IMR-90 (cell line): ENCODE measurements around the gene GANC.

Experiments used
- BHLHE40 ChIP-seq: fragments of 150-350 bp; IDR thresholded peaks from 2 replicates; pipeline ENCODE4 v1.6.1; 2016; ENCODE audit warnings: mild to moderate bottlenecking, low read depth, low read length
- CEBPB ChIP-seq: IDR thresholded peaks from 2 replicates; pipeline ENCODE4 v1.6.1; 2012; ENCODE audit warnings: low read depth, low read length, improper control_type of control experiment
- FOS ChIP-seq: fragments of 150-350 bp; IDR thresholded peaks from 2 replicates; pipeline ENCODE4 v1.6.1; 2016; ENCODE audit warnings: low read depth, low read length
- MAZ ChIP-seq: IDR thresholded peaks from 2 replicates; pipeline ENCODE4 v1.6.1; 2012; ENCODE audit warnings: low read depth, mild to moderate bottlenecking, low read length, improper control_type of control experiment, moderate library complexity, borderline replicate concordance
- MXI1 ChIP-seq: IDR thresholded peaks from 2 replicates; pipeline ENCODE4 v1.6.1; 2012; ENCODE audit warnings: low read depth, mild to moderate bottlenecking, low read length, moderate library complexity, borderline replicate concordance
- NFE2L2 ChIP-seq: fragments of 150-350 bp; IDR thresholded peaks from 2 replicates; pipeline ENCODE4 v1.6.1; 2016; ENCODE audit warnings: low read depth, mild to moderate bottlenecking, low read length
- POLR2A ChIP-seq: IDR thresholded peaks from 2 replicates; pipeline ENCODE4 v1.6.1; 2012; ENCODE audit warnings: mild to moderate bottlenecking, low read depth, low read length
- RAD21 ChIP-seq: IDR thresholded peaks from 2 replicates; pipeline ENCODE4 v1.6.1; 2012; ENCODE audit warnings: low read length, improper control_type of control experiment
- RCOR1 ChIP-seq: IDR thresholded peaks from 2 replicates; pipeline ENCODE4 v1.6.1; 2012; ENCODE audit warnings: mild to moderate bottlenecking, low read length, improper control_type of control experiment; ENCODE audit not compliant: insufficient replicate concordance
- RFX5 ChIP-seq: IDR thresholded peaks from 2 replicates; pipeline ENCODE4 v1.8.0; 2012; ENCODE audit warnings: low read depth, mild to moderate bottlenecking, low read length, moderate library complexity
- SMC3 ChIP-seq: fragments of 150-350 bp; IDR thresholded peaks from 2 replicates; pipeline ENCODE4 v1.6.1; 2016; ENCODE audit warnings: low read depth, mild to moderate bottlenecking, antibody characterized with exemption, low read length, moderate library complexity
- TF ChIP-seq, protein P1 (sequence below): conservative IDR thresholded peaks from 2 replicates; pipeline ENCODE4 v1.5.1; 2012; ENCODE audit warnings: mild to moderate bottlenecking, low read depth, low read length, improper control_type of control experiment
- TF ChIP-seq, protein P2 (sequence below): fragments of 150-350 bp; IDR thresholded peaks from 2 replicates; pipeline ENCODE4 v1.6.1; 2016; ENCODE audit warnings: low read depth, mild to moderate bottlenecking, low read length, moderate library complexity, borderline replicate concordance
- TF ChIP-seq, protein P3 (sequence below): fragments of 150-350 bp; IDR thresholded peaks from 2 replicates; pipeline ENCODE4 v1.6.1; 2017; ENCODE audit warnings: mild to moderate bottlenecking, antibody characterized with exemption, low read length, low read depth

DNA sequence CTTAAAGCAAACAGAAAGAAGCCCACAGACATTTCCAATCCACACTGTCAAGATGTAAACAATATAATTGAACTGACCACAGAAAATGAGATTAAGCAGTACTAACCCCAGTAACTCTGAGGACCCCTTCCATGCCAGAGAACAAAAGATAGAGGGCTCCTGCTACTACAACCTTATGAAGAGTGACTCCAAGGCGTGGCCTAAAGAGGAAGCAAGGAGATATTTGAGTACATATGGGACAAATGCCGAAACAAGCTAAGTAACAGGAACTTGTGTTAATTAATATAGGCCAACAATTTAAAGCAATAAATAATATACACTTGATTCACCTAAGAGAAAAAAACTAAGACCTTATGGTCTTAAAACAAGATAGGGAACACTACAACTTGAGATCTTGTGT, 39.9 kb upstream of the GANC start:
- TF ChIP-seq, protein P1, sequence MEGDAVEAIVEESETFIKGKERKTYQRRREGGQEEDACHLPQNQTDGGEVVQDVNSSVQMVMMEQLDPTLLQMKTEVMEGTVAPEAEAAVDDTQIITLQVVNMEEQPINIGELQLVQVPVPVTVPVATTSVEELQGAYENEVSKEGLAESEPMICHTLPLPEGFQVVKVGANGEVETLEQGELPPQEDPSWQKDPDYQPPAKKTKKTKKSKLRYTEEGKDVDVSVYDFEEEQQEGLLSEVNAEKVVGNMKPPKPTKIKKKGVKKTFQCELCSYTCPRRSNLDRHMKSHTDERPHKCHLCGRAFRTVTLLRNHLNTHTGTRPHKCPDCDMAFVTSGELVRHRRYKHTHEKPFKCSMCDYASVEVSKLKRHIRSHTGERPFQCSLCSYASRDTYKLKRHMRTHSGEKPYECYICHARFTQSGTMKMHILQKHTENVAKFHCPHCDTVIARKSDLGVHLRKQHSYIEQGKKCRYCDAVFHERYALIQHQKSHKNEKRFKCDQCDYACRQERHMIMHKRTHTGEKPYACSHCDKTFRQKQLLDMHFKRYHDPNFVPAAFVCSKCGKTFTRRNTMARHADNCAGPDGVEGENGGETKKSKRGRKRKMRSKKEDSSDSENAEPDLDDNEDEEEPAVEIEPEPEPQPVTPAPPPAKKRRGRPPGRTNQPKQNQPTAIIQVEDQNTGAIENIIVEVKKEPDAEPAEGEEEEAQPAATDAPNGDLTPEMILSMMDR, result no peak
- no peak for TF ChIP-seq CEBPB
- TF ChIP-seq POLR2A, result no peak
- TF ChIP-seq RFX5, result no peak
- TF ChIP-seq, protein P2, sequence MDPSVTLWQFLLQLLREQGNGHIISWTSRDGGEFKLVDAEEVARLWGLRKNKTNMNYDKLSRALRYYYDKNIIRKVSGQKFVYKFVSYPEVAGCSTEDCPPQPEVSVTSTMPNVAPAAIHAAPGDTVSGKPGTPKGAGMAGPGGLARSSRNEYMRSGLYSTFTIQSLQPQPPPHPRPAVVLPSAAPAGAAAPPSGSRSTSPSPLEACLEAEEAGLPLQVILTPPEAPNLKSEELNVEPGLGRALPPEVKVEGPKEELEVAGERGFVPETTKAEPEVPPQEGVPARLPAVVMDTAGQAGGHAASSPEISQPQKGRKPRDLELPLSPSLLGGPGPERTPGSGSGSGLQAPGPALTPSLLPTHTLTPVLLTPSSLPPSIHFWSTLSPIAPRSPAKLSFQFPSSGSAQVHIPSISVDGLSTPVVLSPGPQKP, result no peak
- TF ChIP-seq RAD21, result no peak
- no peak for TF ChIP-seq MXI1
- no peak for TF ChIP-seq RCOR1
- no peak for TF ChIP-seq BHLHE40
- TF ChIP-seq, protein P3, sequence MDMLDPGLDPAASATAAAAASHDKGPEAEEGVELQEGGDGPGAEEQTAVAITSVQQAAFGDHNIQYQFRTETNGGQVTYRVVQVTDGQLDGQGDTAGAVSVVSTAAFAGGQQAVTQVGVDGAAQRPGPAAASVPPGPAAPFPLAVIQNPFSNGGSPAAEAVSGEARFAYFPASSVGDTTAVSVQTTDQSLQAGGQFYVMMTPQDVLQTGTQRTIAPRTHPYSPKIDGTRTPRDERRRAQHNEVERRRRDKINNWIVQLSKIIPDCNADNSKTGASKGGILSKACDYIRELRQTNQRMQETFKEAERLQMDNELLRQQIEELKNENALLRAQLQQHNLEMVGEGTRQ, result no peak
- no peak for TF ChIP-seq MAZ
- no peak for TF ChIP-seq SMC3
- TF ChIP-seq NFE2L2, result no peak
- no peak for TF ChIP-seq FOS
